Progenitor cell of endocrine pancreas (in vitro differentiated cells): ENCODE results near the gene ARID1B. TPM values are rescaled to one million over a fixed set of nuclear protein-coding genes. Genes with fewer than 3 reads are reported as not detected.

ENCODE experiments used
- DNase-seq: peaks from one replicate; pipeline ENCODE4 v3.0.0; 2021; ENCODE audit warnings: low spot score; ENCODE audit not compliant: unreplicated experiment
- H3K27ac Mint-ChIP-seq: 2 replicates; pipeline ENCODE4 v1.8.0; 2021; ENCODE audit warnings: mild to moderate bottlenecking, moderate library complexity, mixed read lengths
- H3K27me3 Mint-ChIP-seq: 2 replicates; pipeline ENCODE4 v1.8.0; 2021; ENCODE audit warnings: mixed read lengths
- H3K36me3 Mint-ChIP-seq: 2 replicates; pipeline ENCODE4 v1.8.0; 2022; ENCODE audit warnings: mixed read lengths; ENCODE audit not compliant: insufficient read depth
- H3K4me1 Mint-ChIP-seq: 2 replicates; pipeline ENCODE4 v1.8.0; 2021; ENCODE audit warnings: low read depth, mixed read lengths
- H3K4me3 Mint-ChIP-seq: 2 replicates; pipeline ENCODE4 v1.8.0; 2021; ENCODE audit warnings: low read depth, mild to moderate bottlenecking, moderate library complexity, mixed read lengths
- H3K9me3 Mint-ChIP-seq: 2 replicates; pipeline ENCODE4 v1.8.0; 2021; ENCODE audit warnings: low read depth, mixed read lengths
- CTCF ChIP-seq: fragments of 200-600 bp; sonication (generic); IDR thresholded peaks from one replicate; pipeline ENCODE4 v1.5.0; 2021; ENCODE audit warnings: antibody characterized with exemption, mild to moderate bottlenecking; ENCODE audit not compliant: unreplicated experiment
- total RNA-seq: library from RNA; stranded (reverse); gene quantifications from 2 replicates; pipeline ENCODE4 v1.2.1, GENCODE V29; 2021

Gene ARID1B
- total RNA-seq, 1 donor from 2014 or later = 152 TPM

DNA sequence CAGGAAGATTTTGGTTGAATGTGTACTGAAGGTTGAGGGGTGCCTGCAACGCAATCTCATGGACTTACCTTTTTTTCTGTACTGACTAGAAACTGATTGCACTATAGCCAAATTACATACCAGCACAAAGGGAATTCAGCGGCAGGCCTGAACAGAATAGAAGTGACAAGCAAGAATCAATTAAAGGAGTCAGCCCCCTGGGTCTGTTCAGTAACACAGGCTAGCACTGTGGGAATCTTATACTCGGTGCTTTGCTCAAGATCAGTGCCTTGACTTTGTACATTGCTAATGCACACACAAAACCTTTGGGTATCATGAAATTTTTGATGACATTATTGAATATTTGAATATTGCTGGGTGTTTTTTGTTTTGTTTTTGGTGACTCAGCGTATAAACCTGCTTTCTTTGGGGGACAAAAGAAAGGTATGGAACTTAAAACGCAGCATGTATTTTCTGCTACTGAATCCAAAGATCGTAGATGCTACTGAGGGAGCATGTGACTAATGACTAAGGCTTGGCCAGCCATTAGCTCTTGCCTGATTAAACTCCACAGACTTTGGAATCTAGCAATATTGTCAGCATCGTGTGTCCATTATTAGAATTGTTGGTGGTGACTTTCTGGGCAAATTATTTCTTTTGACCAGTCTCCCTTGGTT is 236.6 kb downstream of the ARID1B start:
- Mint-ChIP-seq H3K4me3 (no peak overlapping the region), H3K9me3 (peaks cover 8% of the 10 kb centered on the region), H3K4me1 (peaks cover 17% of the 10 kb centered on the region), H3K27me3 (no peaks in the 10 kb centered on the region), H3K27ac (peak overlapping the region; percentile 50), H3K36me3 (peaks cover 6% of the 10 kb centered on the region)
- no peak for TF ChIP-seq CTCF
- no peak for DNase-seq

DNA sequence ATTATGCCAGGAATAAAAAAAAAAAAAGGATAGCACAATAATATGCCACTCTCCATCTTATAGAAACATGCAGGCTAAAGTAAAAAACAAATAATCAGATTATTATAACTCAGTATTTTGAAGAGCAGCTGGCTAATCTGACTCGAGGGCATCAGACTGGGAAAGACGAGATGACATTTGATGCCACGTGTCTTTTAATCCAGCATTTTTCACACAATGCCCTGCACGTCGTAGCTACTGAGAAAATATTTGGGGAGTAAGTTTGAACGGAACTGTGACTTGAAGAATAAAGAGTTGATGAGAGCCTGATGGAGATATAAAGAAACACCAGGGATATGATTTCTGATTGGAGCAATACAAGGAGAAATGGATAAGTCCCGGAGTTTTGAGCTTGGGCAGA is 237.7 kb downstream of the ARID1B start:
- Mint-ChIP-seq H3K4me1 (peaks cover 18% of the 10 kb centered on the region), H3K9me3 (peaks cover 8% of the 10 kb centered on the region), H3K27me3 (no peaks in the 10 kb centered on the region), H3K27ac (no peak overlapping the region), H3K4me3 (no peak overlapping the region), H3K36me3 (peaks cover 6% of the 10 kb centered on the region)
- TF ChIP-seq CTCF = no peak
- DNase-seq = no peak

DNA sequence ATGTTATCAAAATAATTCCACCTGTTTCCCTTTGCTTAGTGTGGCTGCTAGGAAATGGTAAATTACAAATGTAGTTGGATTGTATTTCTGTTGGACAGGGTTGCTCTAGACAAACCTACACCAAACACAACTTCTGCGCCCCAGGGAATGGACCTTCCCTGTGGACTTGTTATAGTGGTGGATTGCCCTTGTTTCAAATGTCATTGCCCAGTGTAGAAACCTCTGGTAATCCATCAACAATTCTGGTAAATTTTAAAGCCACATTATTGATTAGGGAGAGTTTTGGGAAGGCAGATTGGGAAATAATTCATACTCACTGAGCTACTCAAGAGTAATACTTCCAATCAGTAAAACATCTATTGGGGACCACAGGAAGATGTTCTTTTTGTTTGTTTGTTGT is 239.8 kb downstream of the ARID1B start:
- H3K9me3 Mint-ChIP-seq = peaks cover under 1% of the 10 kb centered on the region
- peaks cover 20% of the 10 kb centered on the region for H3K4me1 Mint-ChIP-seq
- H3K27me3 Mint-ChIP-seq = no peaks in the 10 kb centered on the region
- H3K27ac Mint-ChIP-seq = no peak overlapping the region
- H3K36me3 Mint-ChIP-seq = no peaks in the 10 kb centered on the region
- DNase-seq = no peak
- no peak for TF ChIP-seq CTCF
- H3K4me3 Mint-ChIP-seq = no peak overlapping the region

DNA sequence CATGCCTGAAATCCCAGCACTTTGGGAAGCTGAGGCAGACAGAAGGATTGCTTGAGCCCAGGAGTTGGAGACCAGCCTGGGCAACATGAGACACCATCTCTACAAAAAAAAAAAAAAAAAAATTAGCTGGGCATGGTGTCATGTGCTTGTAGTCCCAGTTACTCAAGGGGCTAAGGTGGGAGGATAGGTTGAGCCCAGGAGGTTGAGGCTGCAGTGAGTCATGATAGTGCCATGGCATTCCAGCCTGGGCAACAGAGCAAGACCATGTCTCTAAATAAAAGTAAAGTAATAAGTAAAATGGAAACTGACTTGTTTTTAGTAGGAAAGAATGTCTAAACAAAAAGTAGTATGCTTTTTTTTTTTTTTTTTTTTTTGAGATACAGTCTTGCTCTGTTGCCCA is 240.7 kb downstream of the ARID1B start:
- no peak overlapping the region for H3K27ac Mint-ChIP-seq
- no peak for TF ChIP-seq CTCF
- peaks cover 22% of the 10 kb centered on the region for H3K4me1 Mint-ChIP-seq
- H3K9me3 Mint-ChIP-seq = no peaks in the 10 kb centered on the region
- no peaks in the 10 kb centered on the region for H3K36me3 Mint-ChIP-seq
- no peak for DNase-seq
- no peaks in the 10 kb centered on the region for H3K27me3 Mint-ChIP-seq
- H3K4me3 Mint-ChIP-seq = no peak overlapping the region

GRCh38 chr6:157019115-157019641 is 242.0 kb downstream of the ARID1B start:
- no peak for DNase-seq
- H3K9me3 Mint-ChIP-seq = no peaks in the 10 kb centered on the region
- H3K4me3 Mint-ChIP-seq = no peak overlapping the region
- no peak for TF ChIP-seq CTCF
- H3K27ac Mint-ChIP-seq = no peak overlapping the region
- peaks cover 12% of the 10 kb centered on the region for H3K4me1 Mint-ChIP-seq
- H3K27me3 Mint-ChIP-seq = no peaks in the 10 kb centered on the region
- H3K36me3 Mint-ChIP-seq = no peaks in the 10 kb centered on the region
